Thyroid gland (tissue), 4 donors: ENCODE data around the gene COL25A1.

Experiments
- POLR2A ChIP-seq, 2 donors: fragments of 450-650 bp; IDR thresholded peaks; one replicate each; pipeline ENCODE4 v1.6.1; 2017; ENCODE audit warnings: antibody characterized with exemption in 2 of 2, mild to moderate bottlenecking in 2 of 2, moderate library complexity in 1 of 2
- TF ChIP-seq, protein P1 (sequence below), 6 experiments: fragments of 200-600 bp in 3 of 6; fragments of 450-650 bp in 3 of 6; sonication (generic) in 3 of 6; IDR thresholded peaks; one replicate each; pipeline ENCODE4 v1.5.1; 2016 to 2019; ENCODE audit warnings: antibody characterized with exemption in 6 of 6, mild to moderate bottlenecking in 2 of 6, inconsistent platforms in 1 of 6, moderate library complexity in 1 of 6

DNA sequence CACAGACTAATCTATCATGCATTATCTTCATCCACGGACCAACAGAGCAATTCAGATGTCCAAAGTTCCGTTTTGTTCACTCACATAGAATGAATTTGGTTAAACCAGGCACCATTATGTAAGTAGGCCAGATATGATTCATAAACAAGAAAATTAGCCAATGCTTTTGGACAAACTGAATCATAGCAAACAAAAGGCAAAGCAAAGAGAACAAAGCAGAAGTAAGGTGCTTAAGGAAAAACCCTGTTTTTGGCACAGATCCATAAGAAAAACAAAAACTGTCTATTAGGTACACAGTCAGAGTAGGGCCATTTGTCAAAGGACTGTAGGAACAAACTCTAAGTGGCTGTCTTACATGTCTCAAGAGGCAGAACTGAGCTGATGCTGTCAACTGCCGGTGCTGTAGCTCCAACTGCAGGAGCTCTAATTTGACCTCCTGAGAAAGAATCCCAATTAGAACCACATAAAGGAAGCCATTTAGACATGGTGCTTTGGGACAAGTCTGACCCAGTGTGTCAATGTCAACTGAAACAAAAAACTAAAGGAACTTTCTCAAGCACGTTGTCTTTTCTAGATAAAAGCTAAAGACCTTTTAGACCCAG, 146.7 kb downstream of the COL25A1 start:
- TF ChIP-seq, protein P1, sequence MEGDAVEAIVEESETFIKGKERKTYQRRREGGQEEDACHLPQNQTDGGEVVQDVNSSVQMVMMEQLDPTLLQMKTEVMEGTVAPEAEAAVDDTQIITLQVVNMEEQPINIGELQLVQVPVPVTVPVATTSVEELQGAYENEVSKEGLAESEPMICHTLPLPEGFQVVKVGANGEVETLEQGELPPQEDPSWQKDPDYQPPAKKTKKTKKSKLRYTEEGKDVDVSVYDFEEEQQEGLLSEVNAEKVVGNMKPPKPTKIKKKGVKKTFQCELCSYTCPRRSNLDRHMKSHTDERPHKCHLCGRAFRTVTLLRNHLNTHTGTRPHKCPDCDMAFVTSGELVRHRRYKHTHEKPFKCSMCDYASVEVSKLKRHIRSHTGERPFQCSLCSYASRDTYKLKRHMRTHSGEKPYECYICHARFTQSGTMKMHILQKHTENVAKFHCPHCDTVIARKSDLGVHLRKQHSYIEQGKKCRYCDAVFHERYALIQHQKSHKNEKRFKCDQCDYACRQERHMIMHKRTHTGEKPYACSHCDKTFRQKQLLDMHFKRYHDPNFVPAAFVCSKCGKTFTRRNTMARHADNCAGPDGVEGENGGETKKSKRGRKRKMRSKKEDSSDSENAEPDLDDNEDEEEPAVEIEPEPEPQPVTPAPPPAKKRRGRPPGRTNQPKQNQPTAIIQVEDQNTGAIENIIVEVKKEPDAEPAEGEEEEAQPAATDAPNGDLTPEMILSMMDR (IDR thresholded peaks at IDR 0.05), result no peak
- no peak for TF ChIP-seq POLR2A (IDR thresholded peaks at IDR 0.05)
